Stimulated activated CD8-positive, alpha-beta memory T cell treated with anti-CD3 and anti-CD28 coated beads, Interleukin-7, amount 100 ng/mL, for 48 hours (primary cell): Measurements from ENCODE around the gene UNC93B1.
"Not testable (repeated sequence)": the region's sequence is repeated elsewhere in the genome, so short reads cannot be mapped to it uniquely, and the experiment has no call there.

Experiments
- DNase-seq, 2 donors: peaks; one replicate each; pipeline ENCODE4 v3.0.0-alpha.2; 2020; ENCODE audit warnings: low read depth in 1 of 2; ENCODE audit errors: extremely low read depth in 1 of 2

The UNC93B1 gene

DNA sequence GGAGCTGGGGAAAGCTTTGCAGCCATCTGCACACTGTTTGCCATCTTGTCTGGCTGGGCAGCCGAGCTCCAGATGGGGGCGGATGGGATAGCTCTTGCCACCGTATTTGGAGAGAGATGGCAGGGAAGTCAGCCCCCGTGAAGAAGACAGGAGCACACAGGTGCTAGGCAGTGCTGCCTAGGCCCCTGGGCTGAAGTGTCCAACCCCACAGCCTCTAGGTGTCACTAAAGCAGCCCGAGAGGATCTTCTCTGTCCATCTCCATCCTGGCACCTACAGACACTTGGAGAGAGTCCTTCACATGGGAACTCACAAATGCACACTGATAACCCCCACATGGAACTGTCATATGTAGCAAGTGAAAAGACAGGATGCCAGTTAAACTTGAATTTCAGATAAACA, 60.5 kb downstream of the UNC93B1 start:
- DNase-seq = not testable (repeated sequence)
